Activated CD8-positive, alpha-beta T cell treated with anti-CD3 and anti-CD28 coated beads for 36 hours (primary cell): ENCODE measurements around the gene ELL. TPM values are rescaled to one million over a fixed set of nuclear protein-coding genes. Genes with fewer than 3 reads are reported as not detected.
A peak's percentile ranks its signal among the peaks of the same experiment; 100 is the strongest.

Experiments used
- ATAC-seq: fragments of 200-7000 bp; cut with Tn5 transposase; one replicate; pipeline ENCODE4 v1.10.0; 2021; ENCODE audit warnings: mild to moderate bottlenecking, moderate library complexity
- CTCF ChIA-PET: fragments of 350-600 bp; sonication (Branson Sonifier 250); formaldehyde crosslinking; loops from one replicate; lab custom pipeline; 2021; ENCODE audit warnings: antibody characterized with exemption; lab: Charles Lee
- POLR2A ChIA-PET: fragments of 350-600 bp; sonication (Branson Sonifier 250); formaldehyde crosslinking; loops from one replicate; lab custom pipeline; 2021; ENCODE audit warnings: antibody characterized with exemption; lab: Charles Lee
- DNase-seq: peaks from one replicate; pipeline ENCODE4 v3.0.0-alpha.2; 2020
- H3K27ac Mint-ChIP-seq: one replicate; pipeline ENCODE4 v1.8.0; 2021; ENCODE audit warnings: mild to moderate bottlenecking, mixed read lengths
- H3K27me3 Mint-ChIP-seq: one replicate; pipeline ENCODE4 v1.8.0; 2021; ENCODE audit warnings: mixed read lengths
- H3K36me3 Mint-ChIP-seq: one replicate; pipeline ENCODE4 v1.8.0; 2021; ENCODE audit warnings: low read depth, mixed read lengths
- H3K4me1 Mint-ChIP-seq: one replicate; pipeline ENCODE4 v1.8.0; 2021; ENCODE audit warnings: low read depth, mixed read lengths
- H3K4me3 Mint-ChIP-seq: one replicate; pipeline ENCODE4 v1.8.0; 2021; ENCODE audit warnings: mild to moderate bottlenecking, moderate library complexity, mixed read lengths
- H3K9me3 Mint-ChIP-seq: one replicate; pipeline ENCODE4 v1.8.0; 2021; ENCODE audit warnings: mixed read lengths
- CTCF ChIP-seq: fragments of 200-600 bp; IDR thresholded peaks from one replicate; pipeline ENCODE4 v1.8.0; 2022; ENCODE audit warnings: antibody characterized with exemption, mild to moderate bottlenecking
- intact Hi-C: fragments of 100-400 bp; cut with micrococcal nuclease; formaldehyde crosslinking; loops from one replicate; pipeline ENCODE4 v1.10.0; 2022
- total RNA-seq, 2 experiments: library from RNA; stranded (reverse); gene quantifications; one replicate each; pipeline ENCODE4 v1.2.3, GENCODE V29; 2021

ELL gene
- total RNA-seq, 2 experiments from 2014 or later: 20.1 to 21.9 TPM

- no peak for DNase-seq
- TF ChIP-seq CTCF: no peak
- CTCF ChIA-PET: interaction anchor here (0.7 to 4.5 kb wide), 6 partner anchors 9 to 106 kb away, joined by 3 to 46 read pairs (median 4); partner anchors contain the start of gene KXD1
- Mint-ChIP-seq H3K4me3 (no peak overlapping the region), H3K27me3 (no peaks in the 10 kb centered on the region), H3K4me1 (peaks cover 4% of the 10 kb centered on the region), H3K36me3 (peaks cover 9% of the 10 kb centered on the region), H3K27ac (no peak overlapping the region), H3K9me3 (no peaks in the 10 kb centered on the region)
- intact Hi-C loops: no loop called here
- POLR2A ChIA-PET: no interaction called here
- no peak for ATAC-seq
Measured at GRCh38 chr19:18452386-18452785, 69.5 kb downstream of the ELL start.

- intact Hi-C loops: no loop called here
- ChIA-PET POLR2A (interaction anchor here (1.6 kb wide), 1 partner anchor 10 kb away, joined by 6 read pairs; no protein-coding TSS in a partner anchor), CTCF (interaction anchor here (0.5 to 4.5 kb wide), 33 partner anchors 8 to 1192 kb away, joined by 3 to 46 read pairs (median 4); partner anchors contain the start of genes KXD1, REX1BD and UBA52)
- Mint-ChIP-seq H3K36me3 (peaks cover 9% of the 10 kb centered on the region), H3K4me1 (peaks cover 4% of the 10 kb centered on the region), H3K4me3 (no peak overlapping the region), H3K9me3 (no peaks in the 10 kb centered on the region), H3K27me3 (no peaks in the 10 kb centered on the region), H3K27ac (no peak overlapping the region)
- peak; percentile 98 for TF ChIP-seq CTCF
- ATAC-seq: peak; percentile 99
- peak; percentile 94 for DNase-seq
Measured at GRCh38 chr19:18450931-18451836, 70.7 kb downstream of the ELL start.

- no peak overlapping the region for H3K27ac Mint-ChIP-seq
- H3K27me3 Mint-ChIP-seq: no peaks in the 10 kb centered on the region
- no peak overlapping the region for H3K4me3 Mint-ChIP-seq
- ATAC-seq: no peak
- intact Hi-C loops: no loop called here
- ChIA-PET POLR2A (interaction anchor here (0.9 to 1.6 kb wide), 2 partner anchors 9 kb away, joined by 3 to 6 read pairs; no protein-coding TSS in a partner anchor), CTCF (interaction anchor here (0.8 to 4.5 kb wide), 24 partner anchors 11 to 426 kb away, joined by 3 to 46 read pairs (median 4); partner anchors contain the start of genes KXD1, REX1BD and UBA52)
- no peak for DNase-seq
- H3K9me3 Mint-ChIP-seq: no peaks in the 10 kb centered on the region
- TF ChIP-seq CTCF: no peak
- peaks cover 9% of the 10 kb centered on the region for H3K36me3 Mint-ChIP-seq
- H3K4me1 Mint-ChIP-seq: peaks cover 4% of the 10 kb centered on the region
Measured at GRCh38 chr19:18450021-18450930, 71.6 kb downstream of the ELL start.

GRCh38 chr19:18449552-18449951 is 72.3 kb downstream of the ELL start:
- TF ChIP-seq CTCF: no peak
- Mint-ChIP-seq H3K27ac (no peak overlapping the region), H3K4me3 (no peak overlapping the region), H3K4me1 (peaks cover 4% of the 10 kb centered on the region), H3K27me3 (no peaks in the 10 kb centered on the region), H3K36me3 (peaks cover 9% of the 10 kb centered on the region), H3K9me3 (no peaks in the 10 kb centered on the region)
- intact Hi-C loops: no loop called here
- DNase-seq: no peak
- CTCF ChIA-PET: interaction anchor here (1.2 to 4.4 kb wide), 7 partner anchors 10 to 139 kb away, joined by 3 to 23 read pairs (median 12); partner anchors contain the start of gene REX1BD
- no peak for ATAC-seq
- POLR2A ChIA-PET: interaction anchor here (0.9 kb wide), 1 partner anchor 9 kb away, joined by 3 read pairs; no protein-coding TSS in a partner anchor
